ENCODE data around the gene AKR7A3. TPM values are rescaled to one million over a fixed set of nuclear protein-coding genes. Genes with fewer than 3 reads are reported as not detected.

AKR7A3 gene
- total and polyA plus RNA-seq, 4 donors, result 0.23 to 69.6 (median 55.0) TPM

DNA sequence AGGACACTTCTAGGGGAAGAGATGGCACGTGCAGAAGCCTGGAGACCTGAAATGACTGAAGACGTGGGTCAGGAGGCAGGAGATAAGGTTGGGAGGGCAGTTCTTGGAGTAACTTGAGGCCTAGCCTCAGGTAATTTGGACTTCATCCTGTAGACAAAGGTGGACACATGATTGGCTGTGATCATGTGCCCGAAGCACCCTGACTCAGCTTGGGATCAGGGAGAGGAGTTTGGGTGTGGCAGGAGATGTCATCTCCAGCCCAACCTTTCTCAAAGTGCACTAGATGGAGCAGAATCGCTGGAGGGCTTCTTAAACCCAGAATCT, 25.0 kb upstream of the AKR7A3 start:
- WGBS, result 90% methylated on average over 4 of the region's 4 CpGs
- no peak overlapping the region for H3K27ac ChIP-seq (ENCODE audit: low read depth in 1 of 2, low read length in 2 of 2)
- H3K9ac ChIP-seq (ENCODE audit: low read depth in 1 of 2, low read length in 2 of 2), result no peak overlapping the region
- no peak for DNase-seq (ENCODE audit: low spot score)
- H3K27me3 ChIP-seq (ENCODE audit: control insufficient read depth in 4 of 4, insufficient read depth in 4 of 4, low read length in 3 of 4), result no peaks in the 10 kb centered on the region
- no peaks in the 10 kb centered on the region for H3K9me3 ChIP-seq (ENCODE audit: control insufficient read depth in 4 of 4, low read length in 3 of 4)
- no peak overlapping the region for H3K4me3 ChIP-seq (ENCODE audit: low read depth in 1 of 3, low read length in 3 of 3)
- H3K4me1 ChIP-seq (ENCODE audit: control insufficient read depth in 4 of 4, insufficient read depth in 4 of 4, low read length in 3 of 4), result peaks cover 3 to 26% (median 19%) of the 10 kb centered on the region in 4 donors
- peaks cover 3 to 7% (median 4%) of the 10 kb centered on the region in 4 donors for H3K36me3 ChIP-seq (ENCODE audit: control insufficient read depth in 4 of 4, insufficient read depth in 3 of 4, low read depth in 1 of 4, low read length in 3 of 4)
- TF ChIP-seq ATF3 (IDR thresholded peaks at IDR 0.05) (no peak), HNF4A (conservative IDR thresholded peaks at IDR 0.05) (no peak), SP1 (IDR thresholded peaks at IDR 0.05) (no peak), HNF4G (IDR thresholded peaks at IDR 0.05) (no peak), FOXA1 (IDR thresholded peaks at IDR 0.05) (no peak), TAF1 (conservative IDR thresholded peaks at IDR 0.05) (no peak), RXRA (IDR thresholded peaks at IDR 0.05) (no peak), YY1 (IDR thresholded peaks at IDR 0.05) (no peak), FOXA2 (IDR thresholded peaks at IDR 0.05) (no peak), EGR1 (IDR thresholded peaks at IDR 0.05; ENCODE audit: low read depth in 2 of 2) (no peak), RAD21 (IDR thresholded peaks at IDR 0.05) (no peak), REST (IDR thresholded peaks at IDR 0.05) (no peak), GABPA (IDR thresholded peaks at IDR 0.05 in 1 of 2, conservative IDR thresholded peaks at IDR 0.05 in 1 of 2) (no peak), NR2F2 (IDR thresholded peaks at IDR 0.05) (no peak), JUND (IDR thresholded peaks at IDR 0.05) (no peak)
- TF ChIP-seq, protein P1, sequence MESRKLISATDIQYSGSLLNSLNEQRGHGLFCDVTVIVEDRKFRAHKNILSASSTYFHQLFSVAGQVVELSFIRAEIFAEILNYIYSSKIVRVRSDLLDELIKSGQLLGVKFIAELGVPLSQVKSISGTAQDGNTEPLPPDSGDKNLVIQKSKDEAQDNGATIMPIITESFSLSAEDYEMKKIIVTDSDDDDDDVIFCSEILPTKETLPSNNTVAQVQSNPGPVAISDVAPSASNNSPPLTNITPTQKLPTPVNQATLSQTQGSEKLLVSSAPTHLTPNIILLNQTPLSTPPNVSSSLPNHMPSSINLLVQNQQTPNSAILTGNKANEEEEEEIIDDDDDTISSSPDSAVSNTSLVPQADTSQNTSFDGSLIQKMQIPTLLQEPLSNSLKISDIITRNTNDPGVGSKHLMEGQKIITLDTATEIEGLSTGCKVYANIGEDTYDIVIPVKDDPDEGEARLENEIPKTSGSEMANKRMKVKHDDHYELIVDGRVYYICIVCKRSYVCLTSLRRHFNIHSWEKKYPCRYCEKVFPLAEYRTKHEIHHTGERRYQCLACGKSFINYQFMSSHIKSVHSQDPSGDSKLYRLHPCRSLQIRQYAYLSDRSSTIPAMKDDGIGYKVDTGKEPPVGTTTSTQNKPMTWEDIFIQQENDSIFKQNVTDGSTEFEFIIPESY (IDR thresholded peaks at IDR 0.05), result no peak

- peak overlapping the region; percentile 83 to 86 for H3K27ac ChIP-seq (ENCODE audit: low read depth in 1 of 2, low read length in 2 of 2)
- no peaks in the 10 kb centered on the region for H3K27me3 ChIP-seq (ENCODE audit: control insufficient read depth in 4 of 4, insufficient read depth in 4 of 4, low read length in 3 of 4)
- peaks cover 3 to 8% (median 5%) of the 10 kb centered on the region in 4 donors for H3K36me3 ChIP-seq (ENCODE audit: control insufficient read depth in 4 of 4, insufficient read depth in 3 of 4, low read depth in 1 of 4, low read length in 3 of 4)
- H3K4me3 ChIP-seq (ENCODE audit: low read depth in 1 of 3, low read length in 3 of 3), result peak overlapping the region; percentile 66 to 79 (median 76)
- WGBS, result 38% methylated on average over 20 of the region's 20 CpGs
- DNase-seq (ENCODE audit: low spot score), result no peak
- no peaks in the 10 kb centered on the region for H3K9me3 ChIP-seq (ENCODE audit: control insufficient read depth in 4 of 4, low read length in 3 of 4)
- H3K9ac ChIP-seq (ENCODE audit: low read depth in 1 of 2, low read length in 2 of 2), result peak overlapping the region; percentile 68 to 92
- H3K4me1 ChIP-seq (ENCODE audit: control insufficient read depth in 4 of 4, insufficient read depth in 4 of 4, low read length in 3 of 4), result peaks cover 3 to 26% (median 19%) of the 10 kb centered on the region in 4 donors
- no peak for TF ChIP-seq YY1 (IDR thresholded peaks at IDR 0.05)
- TF ChIP-seq, protein P1 (IDR thresholded peaks at IDR 0.05), result no peak
- no peak for TF ChIP-seq RXRA (IDR thresholded peaks at IDR 0.05)
- TF ChIP-seq RAD21 (IDR thresholded peaks at IDR 0.05), result no peak
- TF ChIP-seq TAF1 (conservative IDR thresholded peaks at IDR 0.05), result no peak
- TF ChIP-seq MAX (IDR thresholded peaks at IDR 0.05), result no peak
- no peak for TF ChIP-seq NR2F2 (IDR thresholded peaks at IDR 0.05)
- TF ChIP-seq SP1 (IDR thresholded peaks at IDR 0.05), result no peak
- no peak for TF ChIP-seq EGR1 (IDR thresholded peaks at IDR 0.05; ENCODE audit: low read depth in 2 of 2)
- TF ChIP-seq REST (IDR thresholded peaks at IDR 0.05), result no peak
- TF ChIP-seq GABPA (IDR thresholded peaks at IDR 0.05 in 1 of 2, conservative IDR thresholded peaks at IDR 0.05 in 1 of 2), result no peak
- TF ChIP-seq JUND (IDR thresholded peaks at IDR 0.05), result no peak
- TF ChIP-seq ATF3 (IDR thresholded peaks at IDR 0.05), result no peak
- TF ChIP-seq HNF4G (IDR thresholded peaks at IDR 0.05), result no peak
- no peak for TF ChIP-seq FOXA2 (IDR thresholded peaks at IDR 0.05)
Measured at GRCh38 chr1:19312782-19313635, 24.4 kb upstream of the AKR7A3 start.

Data from liver (tissue), 9 donors.